Neural cell (in vitro differentiated cells): Measurements from ENCODE around the gene NHS.

Source experiments
- EZH2 ChIP-seq: fragments of 200-600, 300-800 bp; shearing (Covaris generic), sonication (generic); IDR thresholded peaks from 2 replicates; pipeline ENCODE4 v1.6.1; 2014; ENCODE audit warnings: antibody characterized with exemption, low read length, borderline replicate concordance, mild to moderate bottlenecking; ENCODE audit not compliant: insufficient read depth, poor library complexity, severe bottlenecking
- POLR2AphosphoS5 ChIP-seq: IDR thresholded peaks from 2 replicates; pipeline ENCODE4 v1.6.1; 2012
- RAD21 ChIP-seq: fragments of 450-650 bp; conservative IDR thresholded peaks from 2 replicates; pipeline ENCODE4 v1.6.1; 2014; ENCODE audit warnings: antibody characterized with exemption, mild to moderate bottlenecking, moderate library complexity
- TAF1 ChIP-seq: IDR thresholded peaks from 2 replicates; pipeline ENCODE4 v1.6.1; 2012; ENCODE audit warnings: low read depth
- TF ChIP-seq, protein P1 (sequence below): fragments of 450-650 bp; IDR thresholded peaks from 2 replicates; pipeline ENCODE4 v1.5.1; 2014; ENCODE audit warnings: antibody characterized with exemption, mild to moderate bottlenecking, moderate library complexity; ENCODE audit not compliant: poor library complexity, severe bottlenecking
- TF ChIP-seq, protein P2 (sequence below): IDR thresholded peaks from 2 replicates; pipeline ENCODE4 v1.6.1; 2012; ENCODE audit warnings: borderline replicate concordance

GRCh38 chrX:17621566-17622270 is 246.7 kb downstream of the NHS start:
- no peak for TF ChIP-seq POLR2AphosphoS5
- TF ChIP-seq, protein P1, sequence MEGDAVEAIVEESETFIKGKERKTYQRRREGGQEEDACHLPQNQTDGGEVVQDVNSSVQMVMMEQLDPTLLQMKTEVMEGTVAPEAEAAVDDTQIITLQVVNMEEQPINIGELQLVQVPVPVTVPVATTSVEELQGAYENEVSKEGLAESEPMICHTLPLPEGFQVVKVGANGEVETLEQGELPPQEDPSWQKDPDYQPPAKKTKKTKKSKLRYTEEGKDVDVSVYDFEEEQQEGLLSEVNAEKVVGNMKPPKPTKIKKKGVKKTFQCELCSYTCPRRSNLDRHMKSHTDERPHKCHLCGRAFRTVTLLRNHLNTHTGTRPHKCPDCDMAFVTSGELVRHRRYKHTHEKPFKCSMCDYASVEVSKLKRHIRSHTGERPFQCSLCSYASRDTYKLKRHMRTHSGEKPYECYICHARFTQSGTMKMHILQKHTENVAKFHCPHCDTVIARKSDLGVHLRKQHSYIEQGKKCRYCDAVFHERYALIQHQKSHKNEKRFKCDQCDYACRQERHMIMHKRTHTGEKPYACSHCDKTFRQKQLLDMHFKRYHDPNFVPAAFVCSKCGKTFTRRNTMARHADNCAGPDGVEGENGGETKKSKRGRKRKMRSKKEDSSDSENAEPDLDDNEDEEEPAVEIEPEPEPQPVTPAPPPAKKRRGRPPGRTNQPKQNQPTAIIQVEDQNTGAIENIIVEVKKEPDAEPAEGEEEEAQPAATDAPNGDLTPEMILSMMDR = no peak
- TF ChIP-seq, protein P2, sequence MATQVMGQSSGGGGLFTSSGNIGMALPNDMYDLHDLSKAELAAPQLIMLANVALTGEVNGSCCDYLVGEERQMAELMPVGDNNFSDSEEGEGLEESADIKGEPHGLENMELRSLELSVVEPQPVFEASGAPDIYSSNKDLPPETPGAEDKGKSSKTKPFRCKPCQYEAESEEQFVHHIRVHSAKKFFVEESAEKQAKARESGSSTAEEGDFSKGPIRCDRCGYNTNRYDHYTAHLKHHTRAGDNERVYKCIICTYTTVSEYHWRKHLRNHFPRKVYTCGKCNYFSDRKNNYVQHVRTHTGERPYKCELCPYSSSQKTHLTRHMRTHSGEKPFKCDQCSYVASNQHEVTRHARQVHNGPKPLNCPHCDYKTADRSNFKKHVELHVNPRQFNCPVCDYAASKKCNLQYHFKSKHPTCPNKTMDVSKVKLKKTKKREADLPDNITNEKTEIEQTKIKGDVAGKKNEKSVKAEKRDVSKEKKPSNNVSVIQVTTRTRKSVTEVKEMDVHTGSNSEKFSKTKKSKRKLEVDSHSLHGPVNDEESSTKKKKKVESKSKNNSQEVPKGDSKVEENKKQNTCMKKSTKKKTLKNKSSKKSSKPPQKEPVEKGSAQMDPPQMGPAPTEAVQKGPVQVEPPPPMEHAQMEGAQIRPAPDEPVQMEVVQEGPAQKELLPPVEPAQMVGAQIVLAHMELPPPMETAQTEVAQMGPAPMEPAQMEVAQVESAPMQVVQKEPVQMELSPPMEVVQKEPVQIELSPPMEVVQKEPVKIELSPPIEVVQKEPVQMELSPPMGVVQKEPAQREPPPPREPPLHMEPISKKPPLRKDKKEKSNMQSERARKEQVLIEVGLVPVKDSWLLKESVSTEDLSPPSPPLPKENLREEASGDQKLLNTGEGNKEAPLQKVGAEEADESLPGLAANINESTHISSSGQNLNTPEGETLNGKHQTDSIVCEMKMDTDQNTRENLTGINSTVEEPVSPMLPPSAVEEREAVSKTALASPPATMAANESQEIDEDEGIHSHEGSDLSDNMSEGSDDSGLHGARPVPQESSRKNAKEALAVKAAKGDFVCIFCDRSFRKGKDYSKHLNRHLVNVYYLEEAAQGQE = no peak
- TF ChIP-seq RAD21 = no peak
- TF ChIP-seq EZH2 = no peak
- no peak for TF ChIP-seq TAF1
